ENCODE data around the gene ARPC5L.
"Not testable (repeated sequence)": the region's sequence is repeated elsewhere in the genome, so short reads cannot be mapped to it uniquely, and the experiment has no call there.

ARPC5L gene

DNA sequence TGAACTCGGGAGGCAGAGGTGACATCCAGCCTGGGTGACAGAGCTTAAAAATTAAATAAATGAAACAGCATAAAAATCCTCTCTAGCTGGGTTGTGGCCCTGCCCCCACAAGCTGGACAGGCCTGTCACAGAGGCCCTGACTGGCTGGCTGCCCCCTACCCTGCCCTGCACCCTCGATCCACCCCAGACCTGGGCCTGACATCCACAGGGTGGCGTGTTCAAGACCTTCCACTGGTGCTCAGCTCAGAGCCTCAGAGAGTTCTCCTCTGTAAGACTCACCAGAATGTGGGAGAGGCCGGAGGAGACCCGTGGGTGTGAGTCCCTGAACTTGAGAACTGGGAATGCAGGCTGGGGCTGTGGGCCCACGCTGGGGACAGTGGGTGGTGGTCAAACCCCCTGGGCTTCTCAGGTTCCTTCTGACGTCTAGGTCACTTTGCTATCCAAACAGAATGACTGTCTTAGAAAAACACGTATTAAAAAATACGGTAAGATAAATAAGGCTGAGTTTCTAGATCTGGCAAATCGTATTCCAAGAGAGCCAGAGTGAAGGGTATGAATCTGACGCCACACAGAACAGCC, 18.4 kb upstream of the ARPC5L start:
- TF ChIP-seq, protein P1, sequence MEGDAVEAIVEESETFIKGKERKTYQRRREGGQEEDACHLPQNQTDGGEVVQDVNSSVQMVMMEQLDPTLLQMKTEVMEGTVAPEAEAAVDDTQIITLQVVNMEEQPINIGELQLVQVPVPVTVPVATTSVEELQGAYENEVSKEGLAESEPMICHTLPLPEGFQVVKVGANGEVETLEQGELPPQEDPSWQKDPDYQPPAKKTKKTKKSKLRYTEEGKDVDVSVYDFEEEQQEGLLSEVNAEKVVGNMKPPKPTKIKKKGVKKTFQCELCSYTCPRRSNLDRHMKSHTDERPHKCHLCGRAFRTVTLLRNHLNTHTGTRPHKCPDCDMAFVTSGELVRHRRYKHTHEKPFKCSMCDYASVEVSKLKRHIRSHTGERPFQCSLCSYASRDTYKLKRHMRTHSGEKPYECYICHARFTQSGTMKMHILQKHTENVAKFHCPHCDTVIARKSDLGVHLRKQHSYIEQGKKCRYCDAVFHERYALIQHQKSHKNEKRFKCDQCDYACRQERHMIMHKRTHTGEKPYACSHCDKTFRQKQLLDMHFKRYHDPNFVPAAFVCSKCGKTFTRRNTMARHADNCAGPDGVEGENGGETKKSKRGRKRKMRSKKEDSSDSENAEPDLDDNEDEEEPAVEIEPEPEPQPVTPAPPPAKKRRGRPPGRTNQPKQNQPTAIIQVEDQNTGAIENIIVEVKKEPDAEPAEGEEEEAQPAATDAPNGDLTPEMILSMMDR (IDR thresholded peaks at IDR 0.05; ENCODE audit: low read depth, low read length): no peak
- DNase-seq (ENCODE audit: extremely low read depth, low read depth): no peak

DNA sequence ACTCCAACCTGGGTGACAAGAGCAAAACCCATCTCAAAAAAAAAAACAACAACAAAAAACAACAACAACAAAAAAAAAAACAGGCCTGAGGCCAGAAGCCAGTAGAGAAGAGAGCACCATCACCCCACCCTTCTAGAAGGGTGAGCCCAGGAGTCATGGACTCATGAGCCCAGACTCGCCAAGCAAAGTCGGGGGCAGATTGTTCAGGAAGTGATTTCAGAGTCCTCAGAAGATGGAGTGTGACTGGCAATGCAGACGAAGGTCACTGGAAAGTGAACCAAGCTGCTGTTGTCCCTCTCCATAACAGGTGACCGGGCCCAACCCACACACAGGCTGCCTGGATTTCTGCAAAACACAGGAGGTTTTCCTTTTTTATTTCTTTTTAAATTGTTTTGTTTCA, 17.6 kb upstream of the ARPC5L start:
- TF ChIP-seq, protein P1 (IDR thresholded peaks at IDR 0.05; ENCODE audit: low read depth, low read length): no peak

DNA sequence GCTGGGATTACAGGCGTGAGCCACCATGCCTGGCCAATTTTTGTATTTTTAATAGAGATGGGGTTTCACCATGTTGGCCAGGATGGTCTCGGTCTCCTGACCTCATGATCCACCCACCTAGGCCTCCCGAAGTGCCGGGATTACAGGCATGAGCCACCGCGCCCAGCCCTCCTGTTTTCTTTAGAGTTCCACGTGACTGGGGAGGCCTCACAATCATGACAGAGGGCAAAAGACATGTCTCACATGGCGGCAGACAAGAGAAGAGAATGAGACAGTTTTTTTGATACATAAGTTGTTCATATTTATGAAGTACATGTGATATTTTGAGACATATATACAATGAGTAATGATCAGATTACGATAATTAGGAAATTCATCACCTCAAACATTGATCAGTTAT, 15.5 kb upstream of the ARPC5L start:
- not testable (repeated sequence) for DNase-seq (ENCODE audit: extremely low read depth, low read depth)

More for the DNA sequence above, 17.6 kb upstream of the ARPC5L start:
- no peak for DNase-seq (ENCODE audit: extremely low read depth, low read depth)

DNA sequence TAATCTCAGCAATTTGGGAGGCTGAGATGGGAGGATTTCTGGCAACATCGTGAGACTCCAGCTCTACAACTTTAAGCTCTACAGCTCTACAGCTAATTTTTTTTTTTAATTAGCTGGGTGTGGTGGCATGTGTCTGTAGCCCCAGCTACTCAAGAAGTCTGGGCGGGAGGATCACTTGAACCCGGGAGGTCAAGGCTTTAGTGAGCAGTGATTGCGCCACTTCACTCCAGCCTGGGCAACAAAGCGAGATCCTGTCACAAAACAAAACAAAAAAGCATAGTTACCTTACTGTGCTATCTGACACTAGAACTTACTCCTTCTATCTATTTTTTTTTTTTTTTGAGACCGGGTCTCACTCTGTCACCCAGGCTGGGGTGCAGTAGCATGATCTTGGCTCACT, 15.0 kb upstream of the ARPC5L start:
- TF ChIP-seq, protein P1 (IDR thresholded peaks at IDR 0.05; ENCODE audit: low read depth, low read length): no peak
- no peak for DNase-seq (ENCODE audit: extremely low read depth, low read depth)

DNA sequence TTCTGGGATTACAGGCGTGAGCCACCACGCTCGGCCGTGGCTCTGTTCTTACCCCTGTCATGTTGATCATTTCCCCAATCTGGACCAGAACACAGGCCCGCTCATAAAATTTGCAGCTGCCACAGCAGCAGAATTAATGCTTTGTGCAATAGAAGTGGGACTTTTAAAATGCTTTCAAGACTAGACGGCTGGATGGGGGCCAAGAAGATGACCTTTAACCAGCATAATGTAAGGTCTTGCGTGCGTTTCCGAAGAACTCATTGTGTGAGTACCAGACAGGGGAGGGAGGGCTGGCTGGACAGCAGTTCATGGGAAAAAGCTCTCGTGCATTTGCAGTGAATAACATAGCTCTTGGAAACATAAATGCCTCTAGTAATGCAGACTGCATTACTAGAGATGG, 12.1 kb upstream of the ARPC5L start:
- TF ChIP-seq, protein P1 (IDR thresholded peaks at IDR 0.05; ENCODE audit: low read depth, low read length): no peak
- no peak for DNase-seq (ENCODE audit: extremely low read depth, low read depth)

DNA sequence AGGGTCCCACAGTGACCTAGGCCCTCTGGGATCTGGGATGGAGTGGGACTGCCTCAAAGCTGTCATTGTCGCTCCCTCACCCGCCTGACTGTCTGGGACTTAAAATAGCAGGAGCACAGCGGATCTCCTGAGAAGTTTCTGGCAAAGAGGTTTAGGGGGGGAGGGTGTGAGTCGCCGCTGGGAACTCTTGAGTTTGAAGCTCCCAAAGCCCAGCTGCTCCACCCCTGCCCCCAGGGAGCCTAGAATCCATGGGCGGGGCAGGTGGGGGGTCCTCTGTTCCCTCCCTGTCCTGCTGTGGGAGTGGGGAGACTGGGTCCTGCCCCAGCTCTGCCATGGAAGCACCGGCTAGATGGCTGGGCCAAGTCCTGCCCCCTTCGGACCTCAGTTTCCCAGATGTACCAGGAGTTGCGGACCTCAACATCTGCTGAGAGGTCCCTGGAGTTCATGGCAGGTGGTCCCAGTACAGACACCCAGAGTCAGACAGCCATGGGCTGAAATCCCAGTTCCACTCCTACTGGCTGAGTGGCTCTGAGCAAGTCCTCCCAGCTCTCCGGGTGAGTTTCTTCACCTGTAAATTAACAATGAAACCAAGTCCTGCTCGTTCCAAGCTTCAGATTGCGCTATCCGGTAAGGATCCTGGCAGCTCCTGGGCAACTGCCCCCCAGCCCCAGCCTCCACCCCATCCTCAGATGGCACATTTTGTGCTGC, 9.7 kb upstream of the ARPC5L start:
- no peak for DNase-seq (ENCODE audit: extremely low read depth, low read depth)
- TF ChIP-seq, protein P1 (IDR thresholded peaks at IDR 0.05; ENCODE audit: low read depth, low read length): no peak

DNA sequence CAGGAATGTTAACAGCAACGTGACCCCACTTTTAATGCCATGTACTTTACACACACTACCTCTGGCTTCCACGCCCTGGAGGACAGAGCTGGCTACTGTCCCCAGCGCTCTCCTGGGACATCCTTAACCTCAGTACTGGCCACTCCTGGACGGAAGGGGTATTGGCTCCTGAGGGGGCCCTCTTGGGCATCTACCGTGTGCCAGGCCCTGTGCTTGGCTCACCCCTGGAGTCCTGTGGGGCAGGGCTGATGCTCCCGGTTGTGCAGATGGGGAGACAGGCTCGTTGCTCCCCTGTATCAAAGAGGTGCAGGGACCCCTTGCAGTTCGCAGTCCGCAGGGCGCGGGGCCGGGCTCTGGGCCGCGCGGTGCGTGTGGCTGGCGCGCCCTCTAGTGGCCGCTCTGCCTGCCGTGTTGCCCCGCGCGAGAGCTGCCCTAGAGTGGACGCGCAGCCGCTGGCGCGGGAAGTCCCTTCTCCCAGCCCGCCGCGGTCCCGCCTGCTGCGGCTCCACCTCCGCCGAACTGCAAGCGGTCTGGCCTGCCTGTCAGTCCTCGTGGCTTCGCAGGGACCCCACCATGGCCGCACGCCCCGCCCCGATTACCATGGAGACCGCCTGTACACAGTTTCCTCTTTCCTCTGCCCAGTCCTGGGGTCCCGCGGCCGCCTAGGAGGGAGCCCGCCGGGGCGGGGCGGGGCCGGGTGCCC, 8.9 kb upstream of the ARPC5L start, which contains the start of gene WDR38:
Gene WDR38, plus strand, starts transcription at position 632 of the 703 bp plus-strand sequence. CDS start 72 bp downstream, outside the sequence.
- TF ChIP-seq, protein P1 (IDR thresholded peaks at IDR 0.05; ENCODE audit: low read depth, low read length): peak; percentile 73
- DNase-seq (ENCODE audit: extremely low read depth, low read depth): peak; percentile 18
